Lower lobe of right lung (tissue), 2 donors: ENCODE data around the gene KCNQ1. TPM values are rescaled to one million over a fixed set of nuclear protein-coding genes. Genes with fewer than 3 reads are reported as not detected.

ENCODE experiments used
- ATAC-seq, 2 donors: fragments of 200-7000 bp; cut with Tn5 transposase; one replicate each; pipeline ENCODE4 v1.9.1; 2020 to 2022; ENCODE audit warnings: mild to moderate bottlenecking in 2 of 2, moderate library complexity in 2 of 2
- DNase-seq: peaks from one replicate; pipeline ENCODE4 v3.0.0-alpha.2; 2020
- H3K27ac ChIP-seq: fragments of 200-600 bp; one replicate; pipeline ENCODE4 v1.8.0; 2022
- H3K27me3 ChIP-seq: fragments of 200-600 bp; one replicate; pipeline ENCODE4 v1.8.0; 2022; ENCODE audit warnings: low read depth
- H3K36me3 ChIP-seq: fragments of 200-600 bp; one replicate; pipeline ENCODE4 v1.8.0; 2022; ENCODE audit warnings: mild to moderate bottlenecking
- H3K4me1 ChIP-seq: fragments of 200-600 bp; one replicate; pipeline ENCODE4 v1.8.0; 2022
- H3K4me3 ChIP-seq: fragments of 200-600 bp; one replicate; pipeline ENCODE4 v1.8.0; 2022; ENCODE audit warnings: mild to moderate bottlenecking
- H3K9me3 ChIP-seq: fragments of 200-600 bp; one replicate; pipeline ENCODE4 v1.8.0; 2022
- CTCF ChIP-seq: fragments of 200-600 bp; IDR thresholded peaks from one replicate; pipeline ENCODE4 v1.8.0; 2022; ENCODE audit warnings: antibody characterized with exemption, mild to moderate bottlenecking
- intact Hi-C: fragments of 100-400 bp; cut with DNase I; formaldehyde crosslinking; loops from one replicate; pipeline ENCODE4 v1.11.0; 2022
- total RNA-seq: library from RNA; stranded (reverse); fragmentation: NEBNext Ultra II Directional; extraction: Animal tissue kit (Norgen Biotek cat#: 25700); gene quantifications from one replicate; pipeline ENCODE4 v1.2.1, GENCODE V29; 2021
- donor health status: DM: no; HTN: yes; CAD: no; lungs with severe emphysema.

KCNQ1 gene
- total RNA-seq, 1 donor from 2014 or later = 51.0 TPM

GRCh38 chr11:2693271-2694261, 248.8 kb downstream of the KCNQ1 start:
- DNase-seq (no peak), ATAC-seq (peak in 1 of 2 donors; percentile 2)
- Histone ChIP-seq H3K4me1 (peaks cover 27% of the 10 kb centered on the region), H3K27ac (peak overlapping the region; percentile 40), H3K27me3 (no peaks in the 10 kb centered on the region), H3K36me3 (no peaks in the 10 kb centered on the region), H3K9me3 (no peaks in the 10 kb centered on the region), H3K4me3 (no peak overlapping the region)
- intact Hi-C loops = no loop called here
- no peak for TF ChIP-seq CTCF

DNA sequence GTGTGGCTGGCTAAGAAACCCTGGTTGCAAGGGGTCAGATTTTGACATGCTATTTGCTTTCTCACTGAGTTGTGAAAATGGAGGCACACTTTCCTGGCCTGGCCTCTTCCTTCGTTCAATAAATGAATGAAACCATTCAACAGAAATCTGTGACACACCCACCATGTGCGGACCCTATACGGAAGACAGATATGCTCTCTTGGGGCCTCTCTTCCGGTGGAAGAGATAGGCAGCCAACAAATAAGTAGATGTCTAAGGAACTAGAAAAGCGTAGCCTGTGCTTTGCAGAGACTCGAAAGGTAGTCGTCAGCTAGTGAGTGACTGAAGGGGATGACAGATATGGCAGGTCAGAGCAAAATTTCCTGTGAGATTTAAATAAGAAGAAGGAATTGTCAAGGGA, 249.7 kb downstream of the KCNQ1 start:
- intact Hi-C loops = no loop called here
- peaks cover 21% of the 10 kb centered on the region for H3K4me1 ChIP-seq
- no peak overlapping the region for H3K27ac ChIP-seq
- no peaks in the 10 kb centered on the region for H3K9me3 ChIP-seq
- no peak overlapping the region for H3K4me3 ChIP-seq
- no peaks in the 10 kb centered on the region for H3K27me3 ChIP-seq
- ATAC-seq (no peak), DNase-seq (no peak)
- no peaks in the 10 kb centered on the region for H3K36me3 ChIP-seq
- no peak for TF ChIP-seq CTCF

DNA sequence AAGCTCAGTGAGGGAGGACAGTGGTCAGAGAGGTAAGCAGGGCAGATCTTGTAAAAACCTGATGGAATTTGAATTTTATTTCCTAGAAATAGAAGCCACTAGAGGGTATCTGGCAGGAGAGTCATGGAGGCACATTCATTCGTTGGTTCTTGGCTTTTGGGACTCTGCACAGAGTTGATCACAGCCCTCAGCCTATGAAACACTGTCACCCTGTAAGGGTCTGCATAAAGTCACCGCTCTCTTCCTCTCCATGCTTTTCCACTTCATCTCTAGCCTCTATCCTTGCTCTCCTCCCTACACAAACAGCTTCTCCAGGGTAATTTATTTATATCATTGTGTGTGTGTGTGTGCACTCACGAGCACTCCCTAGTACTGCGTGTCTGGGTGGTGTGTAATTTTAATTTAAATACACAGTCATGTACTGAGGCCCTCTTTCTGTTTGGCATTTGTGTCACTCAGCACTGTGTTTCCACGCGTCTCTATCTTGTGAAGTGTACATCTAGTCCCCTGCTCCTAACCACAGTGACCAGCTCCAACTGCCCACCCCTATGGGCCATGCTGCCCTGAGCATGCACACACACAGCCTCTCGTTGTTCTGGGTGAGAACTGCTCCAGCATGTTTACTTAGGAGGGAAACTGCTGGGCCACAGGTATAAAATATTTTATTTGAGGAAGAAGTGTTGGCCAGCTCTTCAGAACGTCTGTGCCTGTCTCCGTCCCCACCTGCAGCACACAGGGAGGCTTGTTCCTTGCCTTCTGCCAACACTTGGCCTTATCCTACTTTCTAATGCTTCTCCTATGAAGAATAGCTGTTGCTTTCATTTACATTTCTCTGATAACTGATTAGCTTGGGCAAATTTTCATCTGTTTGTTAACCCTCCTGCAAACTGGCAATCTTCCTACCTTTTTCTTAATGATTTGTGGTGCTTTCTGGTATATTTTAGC, 250.5 kb downstream of the KCNQ1 start:
- H3K4me1 ChIP-seq = peaks cover 14% of the 10 kb centered on the region
- intact Hi-C loops = no loop called here
- no peaks in the 10 kb centered on the region for H3K27me3 ChIP-seq
- H3K4me3 ChIP-seq = no peak overlapping the region
- no peak for DNase-seq
- H3K36me3 ChIP-seq = no peaks in the 10 kb centered on the region
- no peaks in the 10 kb centered on the region for H3K9me3 ChIP-seq
- ATAC-seq = no peak
- no peak overlapping the region for H3K27ac ChIP-seq
- TF ChIP-seq CTCF = no peak

GRCh38 chr11:2696455-2696854, 251.6 kb downstream of the KCNQ1 start:
- TF ChIP-seq CTCF = no peak
- Histone ChIP-seq H3K27me3 (no peaks in the 10 kb centered on the region), H3K4me3 (no peak overlapping the region), H3K9me3 (no peaks in the 10 kb centered on the region), H3K27ac (no peak overlapping the region), H3K36me3 (no peaks in the 10 kb centered on the region), H3K4me1 (peaks cover 13% of the 10 kb centered on the region)
- DNase-seq = no peak
- no peak for ATAC-seq
- intact Hi-C loops = no loop called here

DNA sequence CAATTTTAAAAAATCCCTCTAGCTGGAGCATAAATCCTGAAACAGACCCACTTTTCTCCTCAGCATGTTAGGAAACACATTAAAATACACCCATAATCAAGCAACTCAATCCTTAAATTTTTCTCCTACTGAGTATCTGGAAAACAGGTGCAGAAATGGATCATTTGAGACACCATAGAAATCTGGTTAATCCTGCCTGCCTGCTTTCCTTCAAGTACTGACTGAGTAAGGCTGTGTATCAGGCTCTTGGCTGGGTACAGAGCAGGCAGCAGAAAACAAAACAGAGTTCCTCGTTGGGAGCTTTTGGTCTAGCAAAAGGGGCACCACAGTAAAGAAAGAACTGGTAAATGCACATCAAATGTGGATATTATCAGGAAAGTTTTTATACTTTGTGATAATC, 253.1 kb downstream of the KCNQ1 start:
- ATAC-seq = no peak
- no peak for DNase-seq
- intact Hi-C loops = no loop called here
- Histone ChIP-seq H3K27me3 (no peaks in the 10 kb centered on the region), H3K4me3 (peak overlapping the region; percentile 62), H3K36me3 (no peaks in the 10 kb centered on the region), H3K27ac (no peak overlapping the region), H3K4me1 (peaks cover 8% of the 10 kb centered on the region), H3K9me3 (no peaks in the 10 kb centered on the region)
- no peak for TF ChIP-seq CTCF
